Measurements from ENCODE around the gene CARD14.
"Not testable (repeated sequence)": the region's sequence is repeated elsewhere in the genome, so short reads cannot be mapped to it uniquely, and the experiment has no call there.

The CARD14 gene

DNA sequence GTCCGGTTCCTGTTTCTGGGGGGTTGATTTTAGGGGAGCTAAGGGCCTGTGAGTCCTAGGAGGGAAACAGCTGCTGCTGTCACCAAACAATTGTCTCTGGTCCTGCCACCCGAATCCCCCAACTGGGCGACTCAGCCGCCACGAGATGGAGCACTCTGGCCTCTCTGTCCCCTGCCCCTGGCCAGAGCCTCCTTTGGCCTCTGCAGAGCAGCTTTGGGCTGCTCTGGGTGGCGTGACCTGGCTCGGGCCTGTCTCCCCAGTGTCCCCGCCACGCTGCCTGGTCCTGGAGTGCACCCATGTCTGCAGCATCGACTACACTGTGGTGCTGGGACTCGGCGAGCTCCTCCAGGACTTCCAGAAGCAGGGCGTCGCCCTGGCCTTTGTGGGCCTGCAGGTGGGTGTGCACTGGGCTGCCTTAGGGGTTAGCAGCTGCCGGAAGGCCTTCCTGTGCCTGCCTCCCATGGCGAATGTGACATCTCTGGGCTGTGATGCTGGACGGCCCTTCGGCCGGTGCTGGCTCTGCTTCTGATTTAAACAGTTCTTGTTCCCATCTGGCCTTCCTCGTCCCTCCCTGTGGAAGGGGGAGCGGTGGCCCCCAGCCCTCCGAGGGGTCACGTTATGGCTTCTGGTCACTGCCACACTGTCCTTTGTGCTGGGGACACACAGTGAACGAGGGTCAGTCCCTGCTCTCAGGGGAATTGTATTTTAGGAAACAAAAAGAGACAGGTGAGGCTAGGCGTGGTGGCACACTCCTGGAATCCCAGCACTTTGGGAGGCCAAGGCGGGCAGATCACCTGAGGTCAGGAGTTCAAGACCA, 79.3 kb downstream of the CARD14 start:
- no peak for DNase-seq (ENCODE audit: low read depth)

DNA sequence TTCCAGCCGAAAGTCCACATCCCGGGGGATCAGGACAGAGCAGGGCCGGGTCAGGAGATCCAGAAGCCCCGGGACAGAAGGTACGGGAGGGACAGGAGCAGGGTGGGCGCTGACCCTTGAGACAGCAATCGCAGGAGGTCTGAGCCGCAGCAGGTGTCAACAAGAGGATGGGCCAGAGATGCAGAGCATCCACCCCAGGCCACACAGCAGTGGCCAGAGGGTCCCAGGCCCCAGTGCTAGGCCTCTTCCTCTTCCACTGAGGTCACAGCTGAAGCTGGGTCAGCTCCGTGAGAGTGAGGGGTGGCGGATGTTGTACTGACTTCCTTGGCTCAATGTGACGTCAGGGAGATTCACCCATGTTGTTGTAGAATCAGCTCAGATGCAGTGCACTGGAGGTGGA, 82.1 kb downstream of the CARD14 start:
- no peak for DNase-seq (ENCODE audit: low read depth)

DNA sequence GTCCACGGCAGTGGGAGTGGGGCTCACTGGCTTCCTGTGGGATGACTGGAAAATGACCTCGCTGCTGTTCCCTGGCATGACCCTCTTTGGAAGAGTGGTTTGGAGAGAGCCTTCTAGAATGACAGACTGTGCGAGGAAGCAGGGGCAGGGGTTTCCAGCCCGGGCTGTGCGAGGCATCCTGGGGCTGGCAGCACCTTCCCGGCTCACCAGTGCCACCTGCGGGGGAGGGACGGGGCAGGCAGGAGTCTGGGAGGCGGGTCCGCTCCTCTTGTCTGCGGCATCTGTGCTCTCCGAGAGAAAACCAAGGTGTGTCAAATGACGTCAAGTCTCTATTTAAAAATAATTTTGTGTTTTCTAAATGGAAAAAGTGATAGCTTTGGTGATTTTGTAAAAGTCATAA, 83.0 kb downstream of the CARD14 start:
- DNase-seq (ENCODE audit: low read depth) = peak; percentile 14

DNA sequence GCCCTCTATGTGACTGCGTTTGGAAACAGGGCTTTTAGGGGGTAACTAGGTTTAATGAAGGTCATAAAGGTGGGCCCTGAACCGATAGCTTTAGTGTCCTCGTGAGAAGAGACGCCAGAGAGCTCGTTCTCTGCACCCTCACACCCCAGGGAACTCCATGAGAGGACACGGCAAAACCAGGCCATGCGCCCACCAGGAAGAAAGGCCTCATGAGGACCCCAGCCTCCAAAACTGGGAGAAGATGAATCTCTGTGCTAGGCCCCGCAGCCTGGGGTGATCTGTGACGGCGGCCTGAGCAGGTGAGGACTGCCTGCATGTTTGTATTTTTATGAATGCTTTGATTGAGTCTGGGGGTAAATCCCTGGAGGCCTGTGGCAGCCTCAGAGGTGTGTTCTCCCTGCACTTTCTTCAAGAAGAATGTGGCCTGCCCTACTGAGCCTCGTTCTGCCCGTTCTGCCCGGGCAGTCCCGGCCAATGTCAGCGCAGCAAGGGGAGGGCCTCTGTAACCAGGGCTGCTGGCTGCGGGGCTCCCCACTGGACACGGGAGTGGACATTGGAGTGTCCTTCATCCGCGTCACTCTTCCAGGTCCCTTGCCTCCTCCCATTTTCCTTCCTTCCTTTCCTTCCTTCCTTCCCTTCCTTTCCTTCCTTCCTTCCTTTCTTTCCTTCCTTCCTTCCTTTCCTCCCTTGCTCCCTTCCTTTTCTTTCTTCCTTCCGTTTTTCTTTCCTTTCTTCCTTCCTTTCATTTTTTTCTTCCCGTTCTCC, 84.0 kb downstream of the CARD14 start:
- no peak for DNase-seq (ENCODE audit: low read depth)

DNA sequence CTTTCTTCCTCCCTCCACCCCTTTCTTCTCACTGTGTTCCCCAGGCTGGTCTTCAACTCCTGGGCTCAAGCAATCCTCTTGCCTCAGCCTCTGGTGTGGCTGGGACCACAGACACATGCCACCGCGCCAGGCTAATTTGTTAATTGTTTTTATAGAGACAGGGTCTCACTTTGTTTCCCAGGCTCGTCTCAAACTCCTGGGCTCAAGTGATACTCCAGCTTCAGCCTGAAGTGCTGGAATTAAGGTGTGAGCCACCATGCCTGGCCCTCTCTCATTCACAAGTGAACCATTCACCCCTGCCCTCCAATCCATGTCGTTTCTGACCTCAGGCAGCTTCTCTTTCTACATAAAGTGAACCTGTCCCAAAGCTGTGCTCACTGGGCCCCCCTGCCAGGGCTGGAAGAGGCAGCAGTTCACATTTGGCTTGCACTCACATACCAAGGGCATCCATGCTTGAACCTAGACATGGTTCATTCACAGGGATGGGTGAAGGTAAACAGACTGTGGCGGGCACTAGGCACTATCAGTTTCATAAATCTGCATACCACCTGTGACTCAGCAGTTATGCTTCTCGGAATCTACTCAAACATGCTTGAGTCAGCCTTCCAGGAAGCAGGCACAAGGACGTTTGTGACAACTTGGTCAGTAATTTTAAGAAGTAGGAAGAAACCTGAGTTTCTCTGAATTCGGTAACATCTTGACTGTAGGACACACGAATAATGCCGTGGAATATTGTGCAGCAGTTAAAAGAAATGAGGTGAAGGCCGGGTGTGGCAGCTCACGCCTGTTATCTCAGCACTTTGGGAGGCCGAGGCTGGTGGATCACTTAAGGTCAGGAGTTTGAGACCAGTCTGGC, 84.8 kb downstream of the CARD14 start:
- DNase-seq (ENCODE audit: low read depth) = peak; percentile 93

DNA sequence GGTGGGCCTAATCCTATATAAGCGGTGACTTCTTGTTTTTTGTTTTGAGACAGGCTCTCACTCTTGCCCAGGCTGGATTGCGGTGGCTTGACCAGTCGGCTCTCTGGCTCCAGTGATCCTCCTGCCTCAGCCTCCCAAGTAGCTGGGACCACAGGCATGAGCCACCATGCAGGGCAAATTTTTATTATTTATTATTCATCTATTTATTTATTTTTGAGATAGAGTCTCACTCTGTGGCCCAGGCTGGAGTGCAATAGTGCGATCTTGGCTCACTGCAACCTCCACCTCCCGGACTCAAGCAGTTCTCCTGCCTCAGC, 86.2 kb downstream of the CARD14 start:
- DNase-seq (ENCODE audit: low read depth) = no peak

DNA sequence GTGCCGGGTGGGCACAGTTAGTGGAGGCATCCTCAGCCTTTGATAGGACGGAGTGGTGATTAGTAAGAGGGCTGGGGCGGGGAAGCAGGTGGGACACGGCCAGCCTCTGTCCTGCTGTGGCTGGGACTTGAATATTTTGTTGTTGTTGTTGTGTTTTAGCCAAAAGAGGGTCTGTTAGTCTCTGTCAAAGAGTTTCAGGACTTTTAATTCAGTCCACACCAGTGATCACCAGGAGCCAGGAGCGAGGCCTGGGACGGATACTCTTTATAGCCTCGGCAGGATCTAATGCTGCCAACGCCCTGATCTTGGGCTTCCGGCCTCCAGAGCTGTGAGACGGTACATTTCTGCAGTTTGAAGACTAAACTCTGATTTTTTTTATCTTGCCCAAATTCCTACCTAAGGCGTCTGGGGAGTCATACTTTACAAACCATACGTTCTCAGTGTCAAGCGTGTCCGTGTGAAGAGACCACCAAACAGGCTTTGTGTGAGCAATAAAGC, 87.9 kb downstream of the CARD14 start:
- no peak for DNase-seq (ENCODE audit: low read depth)

DNA sequence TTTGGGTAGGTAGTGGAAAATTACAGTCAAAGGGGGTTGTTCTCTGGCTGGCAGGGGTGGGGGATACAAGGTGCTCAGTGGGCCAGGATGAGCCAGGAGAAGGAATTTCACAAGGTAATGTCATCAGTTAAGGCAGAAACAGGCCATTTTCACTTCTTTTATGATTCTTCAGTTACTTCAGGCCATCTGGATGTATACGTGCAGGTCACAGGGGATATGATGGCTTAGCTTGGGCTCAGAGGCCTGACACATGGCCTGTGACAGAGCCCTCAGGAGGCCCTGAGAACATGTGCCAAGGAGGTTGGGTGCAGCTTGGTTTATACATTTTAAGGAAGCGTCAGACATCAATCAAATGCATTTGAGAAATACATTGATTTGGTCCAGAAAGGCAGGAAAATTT, 88.5 kb downstream of the CARD14 start:
- DNase-seq (ENCODE audit: low read depth) = not testable (repeated sequence)

Measured in iris pigment epithelial cell (primary cell).